ENCODE data around the gene MAP2K5.

DNA sequence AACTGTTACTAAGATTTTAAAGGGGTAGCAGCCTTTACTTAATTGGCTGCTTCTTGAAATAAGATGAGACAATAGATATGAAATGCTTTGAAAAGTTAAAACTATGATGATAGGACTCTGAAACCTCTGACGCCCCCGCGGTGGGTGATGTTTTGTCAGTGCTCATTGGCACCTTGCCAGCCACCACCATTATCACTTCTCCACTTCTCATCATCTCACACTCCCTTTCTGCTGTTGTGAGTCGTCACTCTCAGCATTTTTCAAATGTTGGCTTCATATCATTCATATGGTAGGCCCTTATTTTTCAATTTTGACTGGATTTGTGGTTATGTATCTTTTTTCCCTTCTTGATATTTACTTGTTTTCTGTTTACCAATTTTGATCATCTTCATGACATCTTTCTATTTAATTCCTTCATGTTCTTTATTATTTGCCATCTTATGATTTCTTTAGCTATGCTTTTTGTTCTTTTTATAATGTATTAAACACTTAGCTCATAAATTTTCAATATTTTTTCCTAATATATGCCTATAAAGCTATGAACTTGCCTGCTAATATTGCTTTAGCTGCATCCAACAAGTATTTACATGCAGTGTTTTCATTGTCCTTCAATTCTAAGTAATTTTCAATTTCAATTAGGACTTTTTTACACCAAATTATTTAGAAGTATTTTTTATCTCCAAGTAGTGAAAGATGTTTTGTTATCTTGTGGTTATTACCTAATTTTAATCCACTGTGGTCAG lies 252.5 kb downstream of the MAP2K5 start:
- TF ChIP-seq ZNF764 (CRISPR knock-in tag; IDR thresholded peaks at IDR 0.05; ENCODE audit: low read depth) = no peak
- no peak for TF ChIP-seq KAT8 (IDR thresholded peaks at IDR 0.05; ENCODE audit: low read depth)
